HEK293 (cell line): Measurements from ENCODE around the gene RAP1A.

ENCODE experiments used
- FEZF1 ChIP-seq: fragments of 450-650 bp; formaldehyde crosslinking; IDR thresholded peaks from 2 replicates; pipeline ENCODE4 v1.5.1; 2016; ENCODE audit warnings: missing biosample characterization, missing genetic modification characterization
- GLI4 ChIP-seq: fragments of 450-650 bp; formaldehyde crosslinking; IDR thresholded peaks from 2 replicates; pipeline ENCODE4 v1.5.1; 2016; ENCODE audit warnings: missing biosample characterization, missing genetic modification characterization
- KLF17 ChIP-seq: fragments of 450-650 bp; formaldehyde crosslinking; IDR thresholded peaks from 2 replicates; pipeline ENCODE4 v1.5.1; 2016; ENCODE audit warnings: missing biosample characterization, missing genetic modification characterization
- MZF1 ChIP-seq: fragments of 450-650 bp; formaldehyde crosslinking; IDR thresholded peaks from 2 replicates; pipeline ENCODE4 v1.5.1; 2017; ENCODE audit warnings: missing biosample characterization, missing genetic modification characterization, borderline replicate concordance
- PRDM6 ChIP-seq: fragments of 450-650 bp; formaldehyde crosslinking; IDR thresholded peaks from 2 replicates; pipeline ENCODE4 v1.5.1; 2017; ENCODE audit warnings: missing biosample characterization, missing genetic modification characterization
- REST ChIP-seq: fragments of 450-650 bp; formaldehyde crosslinking; IDR thresholded peaks from 2 replicates; pipeline ENCODE4 v1.5.1; 2016; ENCODE audit warnings: missing biosample characterization, missing genetic modification characterization
- WT1 ChIP-seq: fragments of 450-650 bp; formaldehyde crosslinking; IDR thresholded peaks from 2 replicates; pipeline ENCODE4 v1.5.1; 2016; ENCODE audit warnings: missing biosample characterization, missing genetic modification characterization
- ZFP69B ChIP-seq: fragments of 450-650 bp; formaldehyde crosslinking; IDR thresholded peaks from 2 replicates; pipeline ENCODE4 v1.5.1; 2016; ENCODE audit warnings: missing biosample characterization, missing genetic modification characterization
- ZNF146 ChIP-seq: fragments of 450-650 bp; formaldehyde crosslinking; IDR thresholded peaks from 2 replicates; pipeline ENCODE4 v1.5.1; 2016; ENCODE audit warnings: missing biosample characterization, missing genetic modification characterization
- ZNF223 ChIP-seq: fragments of 450-650 bp; formaldehyde crosslinking; IDR thresholded peaks from 2 replicates; pipeline ENCODE4 v1.5.1; 2016; ENCODE audit warnings: missing biosample characterization, missing genetic modification characterization
- ZNF324 ChIP-seq: fragments of 450-650 bp; formaldehyde crosslinking; IDR thresholded peaks from 2 replicates; pipeline ENCODE4 v1.5.1; 2016; ENCODE audit warnings: missing biosample characterization, missing genetic modification characterization
- ZNF354C ChIP-seq: fragments of 450-650 bp; formaldehyde crosslinking; IDR thresholded peaks from 2 replicates; pipeline ENCODE4 v1.5.1; 2016; ENCODE audit warnings: missing biosample characterization, missing genetic modification characterization, low read depth, borderline replicate concordance
- ZNF48 ChIP-seq: fragments of 450-650 bp; formaldehyde crosslinking; IDR thresholded peaks from 2 replicates; pipeline ENCODE4 v1.5.1; 2016; ENCODE audit warnings: missing biosample characterization, missing genetic modification characterization
- ZNF518A ChIP-seq: fragments of 450-650 bp; formaldehyde crosslinking; conservative IDR thresholded peaks from 2 replicates; pipeline ENCODE4 v1.5.1; 2016; ENCODE audit warnings: low read depth, missing biosample characterization, missing genetic modification characterization
- ZNF560 ChIP-seq: fragments of 450-650 bp; formaldehyde crosslinking; IDR thresholded peaks from 2 replicates; pipeline ENCODE4 v1.5.1; 2017; ENCODE audit warnings: missing biosample characterization, missing genetic modification characterization, borderline replicate concordance
- ZNF621 ChIP-seq: fragments of 450-650 bp; formaldehyde crosslinking; IDR thresholded peaks from 2 replicates; pipeline ENCODE4 v1.5.1; 2017; ENCODE audit warnings: missing biosample characterization, missing genetic modification characterization
- ZNF623 ChIP-seq: fragments of 450-650 bp; formaldehyde crosslinking; IDR thresholded peaks from 2 replicates; pipeline ENCODE4 v1.5.1; 2016; ENCODE audit warnings: missing biosample characterization, missing genetic modification characterization
- ZNF639 ChIP-seq: fragments of 450-650 bp; formaldehyde crosslinking; IDR thresholded peaks from 2 replicates; pipeline ENCODE4 v1.5.1; 2016; ENCODE audit warnings: missing biosample characterization, missing genetic modification characterization
- ZNF654 ChIP-seq: fragments of 450-650 bp; formaldehyde crosslinking; IDR thresholded peaks from 2 replicates; pipeline ENCODE4 v1.5.1; 2016; ENCODE audit warnings: low read depth, missing biosample characterization, missing genetic modification characterization
- ZNF704 ChIP-seq: fragments of 450-650 bp; formaldehyde crosslinking; IDR thresholded peaks from 2 replicates; pipeline ENCODE4 v1.5.1; 2016; ENCODE audit warnings: missing biosample characterization, missing genetic modification characterization
- ZNF707 ChIP-seq: fragments of 450-650 bp; formaldehyde crosslinking; IDR thresholded peaks from 2 replicates; pipeline ENCODE4 v1.5.1; 2016; ENCODE audit warnings: missing biosample characterization, missing genetic modification characterization
- ZNF776 ChIP-seq: fragments of 450-650 bp; formaldehyde crosslinking; IDR thresholded peaks from 2 replicates; pipeline ENCODE4 v1.5.0; 2017; ENCODE audit warnings: missing biosample characterization, missing genetic modification characterization, borderline replicate concordance
- ZSCAN30 ChIP-seq: fragments of 450-650 bp; IDR thresholded peaks from 2 replicates; pipeline ENCODE4 v1.5.1; 2018; ENCODE audit warnings: missing biosample characterization, mild to moderate bottlenecking, missing genetic modification characterization, moderate library complexity
- ZSCAN4 ChIP-seq: fragments of 450-650 bp; formaldehyde crosslinking; IDR thresholded peaks from 2 replicates; pipeline ENCODE4 v1.5.1; 2017; ENCODE audit warnings: missing biosample characterization, missing genetic modification characterization

The RAP1A gene

GRCh38 chr1:111739194-111739924, 119.8 kb downstream of the RAP1A start, which contains the start of gene INKA2 (continued):
- TF ChIP-seq ZSCAN4 (tag by site-specific recombination) (no peak; the same call in 1 of the 2 replicates), ZNF623 (tag by site-specific recombination) (no peak), ZNF639 (tag by site-specific recombination) (peak; percentile 22; the same call in 1 of the 2 replicates), ZNF146 (tag by site-specific recombination) (no peak), GLI4 (tag by site-specific recombination) (no peak), ZNF48 (no peak), ZNF704 (tag by site-specific recombination) (no peak), WT1 (tag by site-specific recombination) (no peak), ZNF324 (tag by site-specific recombination) (0 out of 2 replicates have a peak, but pooled peaks have one; percentile 20), ZSCAN30 (tag by site-specific recombination) (peak; percentile 61), ZNF223 (tag by site-specific recombination) (no peak), ZNF621 (tag by site-specific recombination) (no peak), ZNF776 (tag by site-specific recombination) (no peak), ZNF354C (tag by site-specific recombination) (no peak), ZNF707 (tag by site-specific recombination) (no peak), ZNF518A (tag by site-specific recombination) (no peak), FEZF1 (tag by site-specific recombination) (no peak), REST (tag by site-specific recombination) (0 out of 2 replicates have a peak, but pooled peaks have one; percentile 9), PRDM6 (tag by site-specific recombination) (no peak), MZF1 (tag by site-specific recombination) (no peak), ZFP69B (tag by site-specific recombination) (peak; percentile 74; the same call in 1 of the 2 replicates), ZNF654 (no peak), ZNF560 (tag by site-specific recombination) (no peak), KLF17 (tag by site-specific recombination) (peak; percentile 48)
